ENCODE measurements around the gene AIFM2. TPM values are rescaled to one million over a fixed set of nuclear protein-coding genes. Genes with fewer than 3 reads are reported as not detected.

AIFM2 gene
- 8.4 and 9.1 TPM in 2 replicates for total RNA-seq

GRCh38 chr10:70132098-70133029 is at the start of gene AIFM2:
TSS of gene AIFM2 (minus strand) at chr10:70132825. CDS start at chr10:70124084, 8,741 bp downstream.

GRCh38 chr10:70146489-70147258 is 14.0 kb upstream of the AIFM2 start, which contains the start of gene TYSND1:
TSS of gene TYSND1 (minus strand) at chr10:70146700. CDS start at chr10:70146586, 114 bp downstream.

Other genes starting within 250 kb of the AIFM2 start
- 5.8 and 9.2 TPM in 2 replicates for gene MACROH2A2, start 80.0 kb downstream of the AIFM2 start, total RNA-seq
- gene TYSND1, start 13.9 kb upstream of the AIFM2 start, total RNA-seq = 6.4 and 8.4 TPM in 2 replicates
- 317 and 382 TPM in 2 replicates for gene SAR1A, start 37.7 kb upstream of the AIFM2 start, total RNA-seq
- 191 and 270 TPM in 2 replicates for gene PPA1, start 100.6 kb upstream of the AIFM2 start, total RNA-seq
- gene NPFFR1, start 151.2 kb upstream of the AIFM2 start, total RNA-seq = under 0.01 TPM in 1 of 2 replicates, not detected in the other
- 3.1 and 5.2 TPM in 2 replicates for gene LRRC20, start 249.8 kb upstream of the AIFM2 start, total RNA-seq